ENCODE results near the gene PAK1.

Gene PAK1

DNA sequence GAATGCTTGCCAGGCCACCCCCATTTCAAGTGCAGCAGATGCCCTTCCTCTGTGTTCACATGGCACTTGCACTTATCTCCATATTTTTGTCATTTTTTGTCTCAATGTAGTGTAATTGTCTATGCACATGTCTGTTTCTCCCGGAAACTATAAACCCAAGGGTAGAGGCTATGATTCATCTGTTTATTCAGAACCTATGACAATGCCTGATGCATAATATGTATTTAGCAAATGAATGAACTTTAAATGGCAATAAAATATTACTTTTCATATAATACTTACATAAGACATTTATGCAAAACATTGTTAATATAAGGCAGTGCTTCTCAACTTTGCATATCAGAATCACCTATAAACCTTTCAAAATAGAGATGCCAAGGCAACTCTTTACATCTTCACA lies 6.7 kb downstream of the PAK1 start:
- H3K4me3 Mint-ChIP-seq: no peak overlapping the region
- H3K9me3 Mint-ChIP-seq: no peaks in the 10 kb centered on the region
- H3K4me1 Mint-ChIP-seq: peaks cover 8% of the 10 kb centered on the region
- ATAC-seq: no peak
- no peaks in the 10 kb centered on the region for H3K36me3 Mint-ChIP-seq (ENCODE audit: low read depth)
- no peak for DNase-seq
- no peaks in the 10 kb centered on the region for H3K27me3 Mint-ChIP-seq
- H3K27ac Mint-ChIP-seq: no peak overlapping the region

DNA sequence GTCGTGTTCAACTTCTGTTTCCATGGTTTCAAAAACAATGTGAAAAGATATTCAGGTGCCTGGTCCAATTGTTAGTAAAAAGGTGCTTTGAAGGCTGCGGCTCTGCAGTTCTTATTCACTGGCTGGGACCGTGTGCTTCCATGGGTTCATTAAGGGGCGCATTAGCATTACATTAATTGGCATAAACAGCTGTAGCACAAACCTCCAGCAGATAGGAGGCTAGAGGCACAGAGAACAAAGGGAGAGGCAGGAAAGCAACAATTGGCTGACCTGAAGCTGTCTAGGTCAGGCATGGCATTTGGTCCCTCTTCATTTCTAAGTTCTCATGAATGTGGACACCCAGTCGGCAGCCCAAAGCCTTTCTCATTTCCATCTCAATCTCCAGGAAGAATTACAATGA lies 16.6 kb downstream of the PAK1 start:
- no peaks in the 10 kb centered on the region for H3K36me3 Mint-ChIP-seq (ENCODE audit: low read depth)
- no peaks in the 10 kb centered on the region for H3K9me3 Mint-ChIP-seq
- H3K4me3 Mint-ChIP-seq: no peak overlapping the region
- no peak overlapping the region for H3K27ac Mint-ChIP-seq
- DNase-seq (no peak), ATAC-seq (no peak)
- H3K4me1 Mint-ChIP-seq: no peaks in the 10 kb centered on the region
- H3K27me3 Mint-ChIP-seq: peaks cover 2% of the 10 kb centered on the region

- no peak overlapping the region for H3K27ac Mint-ChIP-seq
- no peaks in the 10 kb centered on the region for H3K9me3 Mint-ChIP-seq
- H3K4me3 Mint-ChIP-seq: no peak overlapping the region
- DNase-seq (no peak), ATAC-seq (no peak)
- peaks cover 6% of the 10 kb centered on the region for H3K4me1 Mint-ChIP-seq
- no peaks in the 10 kb centered on the region for H3K36me3 Mint-ChIP-seq (ENCODE audit: low read depth)
- peaks cover 2% of the 10 kb centered on the region for H3K27me3 Mint-ChIP-seq
Observed at GRCh38 chr11:77455740-77456139, 18.2 kb downstream of the PAK1 start.

- Mint-ChIP-seq H3K9me3 (no peaks in the 10 kb centered on the region), H3K36me3 (ENCODE audit: low read depth) (no peaks in the 10 kb centered on the region), H3K4me3 (no peak overlapping the region), H3K27me3 (peaks cover 2% of the 10 kb centered on the region), H3K27ac (no peak overlapping the region), H3K4me1 (peaks cover 13% of the 10 kb centered on the region)
- no peak for ATAC-seq
- DNase-seq: no peak
Observed at GRCh38 chr11:77454867-77455655, 18.8 kb downstream of the PAK1 start.

- Mint-ChIP-seq H3K4me1 (peaks cover 49% of the 10 kb centered on the region), H3K27ac (no peak overlapping the region), H3K27me3 (peaks cover 2% of the 10 kb centered on the region), H3K9me3 (no peaks in the 10 kb centered on the region), H3K4me3 (no peak overlapping the region), H3K36me3 (ENCODE audit: low read depth) (no peaks in the 10 kb centered on the region)
- DNase-seq: no peak
- no peak for ATAC-seq
Observed at GRCh38 chr11:77450227-77450626, 23.7 kb downstream of the PAK1 start.

DNA sequence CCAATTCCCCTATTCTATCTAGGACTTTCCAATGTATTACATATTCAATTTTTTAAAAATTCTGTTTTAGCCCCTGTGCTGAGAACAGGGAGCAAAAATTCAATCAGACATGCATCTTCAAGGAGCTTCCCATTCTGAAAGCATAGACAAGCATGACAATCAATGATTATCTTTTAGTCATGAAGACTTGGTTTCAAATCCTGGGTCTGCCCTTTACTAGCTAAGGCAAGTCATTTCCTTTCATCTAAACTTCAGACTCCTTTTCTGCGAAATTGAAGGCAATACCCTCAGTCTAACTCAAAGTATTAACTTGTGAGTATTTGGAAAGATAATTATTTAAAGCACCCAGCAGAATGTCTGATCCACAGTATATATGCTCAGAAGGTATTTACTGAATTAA lies 24.1 kb downstream of the PAK1 start:
- peak; percentile 59 for ATAC-seq
- no peak for DNase-seq
- peaks cover 49% of the 10 kb centered on the region for H3K4me1 Mint-ChIP-seq
- H3K27ac Mint-ChIP-seq: no peak overlapping the region
- H3K9me3 Mint-ChIP-seq: no peaks in the 10 kb centered on the region
- H3K4me3 Mint-ChIP-seq: no peak overlapping the region
- H3K27me3 Mint-ChIP-seq: no peaks in the 10 kb centered on the region
- no peaks in the 10 kb centered on the region for H3K36me3 Mint-ChIP-seq (ENCODE audit: low read depth)

DNA sequence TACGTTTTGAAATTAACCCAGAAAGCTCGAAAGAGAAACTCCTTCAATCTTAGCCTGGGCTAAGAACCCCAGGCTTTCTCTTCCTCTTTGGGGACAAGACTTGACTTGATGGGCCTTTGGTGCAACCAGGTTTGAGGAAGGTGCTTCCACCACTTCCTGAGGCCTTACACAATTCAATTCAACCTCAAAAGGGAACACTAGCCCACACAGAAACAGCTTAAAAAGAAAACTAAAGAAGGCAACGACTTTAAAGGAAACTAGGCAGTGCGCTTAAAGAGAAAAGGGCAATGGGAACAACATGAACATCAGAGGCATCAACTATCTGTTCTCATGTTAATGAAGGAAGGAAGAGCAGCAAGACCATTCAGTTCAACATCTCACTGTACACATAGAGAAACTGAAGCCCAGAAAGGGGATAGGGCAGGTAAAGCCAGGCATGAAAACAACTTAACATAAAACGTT lies 24.8 kb downstream of the PAK1 start:
- Mint-ChIP-seq H3K4me3 (peak overlapping the region; percentile 35), H3K27ac (peak overlapping the region; percentile 55), H3K9me3 (no peaks in the 10 kb centered on the region), H3K36me3 (ENCODE audit: low read depth) (no peaks in the 10 kb centered on the region), H3K4me1 (peaks cover 49% of the 10 kb centered on the region), H3K27me3 (no peaks in the 10 kb centered on the region)
- ATAC-seq (peak; percentile 59), DNase-seq (no peak)

DNA sequence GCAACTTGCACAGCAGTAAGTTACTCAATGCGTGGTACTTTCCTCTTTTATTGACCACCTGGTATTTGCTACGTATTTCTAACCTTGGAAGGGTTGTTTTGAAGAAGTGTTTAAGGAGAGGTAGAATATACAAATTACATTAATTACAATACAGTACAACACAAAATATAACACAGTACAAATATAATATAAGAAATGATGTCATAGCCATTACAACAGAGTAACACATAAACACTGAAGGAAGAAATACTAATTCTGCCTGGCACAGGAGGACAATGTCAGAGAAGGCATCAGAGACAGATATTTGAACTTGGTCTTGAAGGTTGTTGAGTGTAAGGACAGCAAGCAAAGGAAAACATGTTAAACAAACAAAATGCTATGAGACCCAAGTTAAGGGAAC lies 25.6 kb downstream of the PAK1 start:
- Mint-ChIP-seq H3K4me1 (peaks cover 49% of the 10 kb centered on the region), H3K36me3 (ENCODE audit: low read depth) (no peaks in the 10 kb centered on the region), H3K9me3 (no peaks in the 10 kb centered on the region), H3K4me3 (no peak overlapping the region), H3K27me3 (no peaks in the 10 kb centered on the region), H3K27ac (no peak overlapping the region)
- DNase-seq (no peak), ATAC-seq (no peak)

- ATAC-seq (no peak), DNase-seq (no peak)
- Mint-ChIP-seq H3K36me3 (ENCODE audit: low read depth) (no peaks in the 10 kb centered on the region), H3K9me3 (no peaks in the 10 kb centered on the region), H3K27me3 (no peaks in the 10 kb centered on the region), H3K4me3 (no peak overlapping the region), H3K27ac (no peak overlapping the region), H3K4me1 (peaks cover 49% of the 10 kb centered on the region)
Observed at GRCh38 chr11:77446911-77447629, 26.8 kb downstream of the PAK1 start.

GRCh38 chr11:77444261-77444660 lies 29.6 kb downstream of the PAK1 start:
- Mint-ChIP-seq H3K36me3 (ENCODE audit: low read depth) (no peaks in the 10 kb centered on the region), H3K27ac (no peak overlapping the region), H3K9me3 (no peaks in the 10 kb centered on the region), H3K4me3 (no peak overlapping the region), H3K4me1 (peaks cover 28% of the 10 kb centered on the region), H3K27me3 (no peaks in the 10 kb centered on the region)
- ATAC-seq (no peak), DNase-seq (no peak)

DNA sequence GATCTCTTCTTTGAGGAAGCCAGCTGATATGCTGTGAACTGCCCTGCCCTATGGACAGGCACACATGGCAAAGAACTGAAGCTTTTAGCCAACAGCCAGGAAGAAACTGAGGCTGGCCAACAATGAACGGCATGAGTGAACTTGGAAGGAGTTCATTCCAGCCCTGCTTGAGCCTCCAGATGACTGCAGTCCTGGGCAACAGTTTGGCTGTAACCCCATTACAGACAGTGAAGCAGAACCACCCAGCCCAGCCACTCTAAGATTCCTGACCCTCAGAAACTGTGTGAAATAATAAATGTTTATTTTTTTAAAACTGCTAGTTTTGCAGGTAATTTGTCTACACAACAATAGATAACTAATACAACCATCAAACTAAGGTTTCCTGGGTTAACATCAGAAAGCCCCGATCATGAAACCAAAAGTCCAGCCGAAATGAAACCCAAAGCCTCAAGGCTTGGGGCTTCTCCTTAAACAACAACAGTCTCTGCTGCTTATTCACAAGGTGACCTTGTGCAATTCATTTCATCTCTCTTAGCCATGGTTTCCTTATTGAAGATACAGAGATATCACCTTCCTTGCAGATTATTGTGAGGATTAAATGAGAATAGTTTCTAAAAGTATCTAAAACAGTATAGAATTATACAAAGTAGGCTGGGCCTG lies 31.4 kb downstream of the PAK1 start:
- no peak for ATAC-seq

DNA sequence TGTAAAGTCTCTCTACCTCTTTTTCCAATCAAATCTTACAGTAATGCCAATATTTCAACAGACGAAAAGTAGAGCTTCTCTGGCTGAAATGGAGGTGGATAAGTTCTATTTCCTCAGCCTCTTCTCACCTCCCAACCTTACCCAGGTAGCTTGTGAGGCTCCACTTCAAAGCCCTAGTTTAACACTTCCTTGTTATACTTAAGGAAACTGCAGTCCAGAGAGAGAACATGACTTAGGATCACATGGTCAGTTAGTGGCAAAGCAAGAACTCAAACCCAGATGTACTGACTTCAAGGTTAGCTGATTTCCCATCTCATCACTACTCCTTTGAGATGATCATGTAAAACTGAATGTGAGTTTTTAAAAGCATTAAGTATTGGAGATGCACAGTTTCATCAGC lies 32.5 kb downstream of the PAK1 start:
- no peak for ATAC-seq
- no peak for DNase-seq
- Mint-ChIP-seq H3K27me3 (no peaks in the 10 kb centered on the region), H3K36me3 (ENCODE audit: low read depth) (no peaks in the 10 kb centered on the region), H3K27ac (no peak overlapping the region), H3K9me3 (no peaks in the 10 kb centered on the region), H3K4me3 (no peak overlapping the region), H3K4me1 (peaks cover 6% of the 10 kb centered on the region)

More for the DNA sequence above, 31.4 kb downstream of the PAK1 start:
- Mint-ChIP-seq H3K4me3 (no peak overlapping the region), H3K27ac (no peak overlapping the region), H3K9me3 (no peaks in the 10 kb centered on the region), H3K36me3 (ENCODE audit: low read depth) (no peaks in the 10 kb centered on the region), H3K4me1 (peaks cover 13% of the 10 kb centered on the region), H3K27me3 (no peaks in the 10 kb centered on the region)
- no peak for DNase-seq

DNA sequence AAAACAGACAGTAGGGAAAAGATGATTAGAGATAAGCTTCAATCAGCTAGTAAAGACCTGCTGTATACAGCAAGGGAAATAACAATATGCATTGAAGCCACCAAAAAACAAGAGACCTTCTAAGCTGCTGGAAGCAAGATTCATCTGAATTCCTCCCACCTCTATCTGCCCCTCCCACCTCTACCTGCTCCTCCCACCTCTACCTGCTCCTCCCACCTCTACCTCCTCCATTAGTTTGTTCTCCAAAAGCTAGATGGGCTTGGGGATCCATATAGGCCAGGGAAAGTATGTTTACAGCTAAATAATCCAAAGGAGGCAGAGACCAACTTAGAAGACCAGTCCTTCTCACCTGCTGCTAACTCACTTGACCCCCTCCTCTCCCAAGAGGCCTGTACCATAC lies 33.2 kb downstream of the PAK1 start:
- Mint-ChIP-seq H3K27me3 (no peaks in the 10 kb centered on the region), H3K36me3 (ENCODE audit: low read depth) (no peaks in the 10 kb centered on the region), H3K27ac (no peak overlapping the region), H3K4me3 (no peak overlapping the region), H3K9me3 (no peaks in the 10 kb centered on the region), H3K4me1 (peaks cover 5% of the 10 kb centered on the region)
- DNase-seq (no peak), ATAC-seq (no peak)

GRCh38 chr11:77438487-77438886 lies 35.4 kb downstream of the PAK1 start:
- H3K9me3 Mint-ChIP-seq: no peaks in the 10 kb centered on the region
- ATAC-seq (no peak), DNase-seq (no peak)
- H3K36me3 Mint-ChIP-seq (ENCODE audit: low read depth): no peaks in the 10 kb centered on the region
- no peak overlapping the region for H3K4me3 Mint-ChIP-seq
- H3K27ac Mint-ChIP-seq: no peak overlapping the region
- H3K27me3 Mint-ChIP-seq: no peaks in the 10 kb centered on the region
- peaks cover 2% of the 10 kb centered on the region for H3K4me1 Mint-ChIP-seq

DNA sequence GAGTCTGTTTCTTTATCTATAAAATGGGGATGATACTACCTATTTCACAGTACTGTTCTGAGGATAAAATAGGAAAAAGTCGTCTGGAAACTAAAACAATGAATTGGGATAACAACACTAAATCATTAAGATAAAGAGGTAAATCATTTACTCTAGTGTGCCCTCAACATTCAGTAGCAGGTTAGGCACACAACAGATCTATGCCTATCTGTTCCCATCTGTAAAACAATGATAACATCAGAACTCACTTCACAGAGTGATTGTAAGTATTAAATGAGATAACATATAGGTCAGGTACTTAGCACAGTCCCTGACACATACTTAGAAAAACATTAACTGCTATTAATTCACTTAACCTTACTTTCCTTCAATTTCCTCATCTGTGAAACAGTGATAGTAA lies 36.9 kb downstream of the PAK1 start:
- H3K36me3 Mint-ChIP-seq (ENCODE audit: low read depth): no peaks in the 10 kb centered on the region
- no peak overlapping the region for H3K27ac Mint-ChIP-seq
- ATAC-seq: no peak
- no peaks in the 10 kb centered on the region for H3K9me3 Mint-ChIP-seq
- H3K27me3 Mint-ChIP-seq: no peaks in the 10 kb centered on the region
- no peak overlapping the region for H3K4me3 Mint-ChIP-seq
- no peak for DNase-seq
- H3K4me1 Mint-ChIP-seq: peaks cover 4% of the 10 kb centered on the region
